ENCODE data around the gene DNAJC30. TPM values are rescaled to one million over a fixed set of nuclear protein-coding genes. Genes with fewer than 3 reads are reported as not detected.

The DNAJC30 gene
- total RNA-seq, 1 donor from 2014 or later, result 10.5 TPM

Small RNA genes lying within 50 kb of the gene (microRNA-seq; reads per million reads assigned to microRNA genes)
- gene MIR4284, result not detected

Other genes starting within 250 kb of the DNAJC30 start
- gene FZD9, start 249.7 kb downstream of the DNAJC30 start, total RNA-seq, result 0.71 TPM
- 66.9 TPM for gene BAZ1B, start 161.2 kb downstream of the DNAJC30 start, total RNA-seq
- 38.6 TPM for gene BCL7B, start 125.8 kb downstream of the DNAJC30 start, total RNA-seq
- gene TBL2, start 104.9 kb downstream of the DNAJC30 start, total RNA-seq, result 27.1 TPM
- 23.8 TPM for gene MLXIPL, start 58.9 kb downstream of the DNAJC30 start, total RNA-seq
- 4.5 TPM for gene VPS37D, start 15.6 kb downstream of the DNAJC30 start, total RNA-seq
- gene BUD23, start 144 bp upstream of the DNAJC30 start, total RNA-seq, result 47.4 TPM
- 7.5 TPM for gene STX1A, start 36.2 kb upstream of the DNAJC30 start, total RNA-seq
- 10.7 TPM for gene ABHD11, start 55.3 kb upstream of the DNAJC30 start, total RNA-seq
- not detected for gene CLDN3, start 86.8 kb upstream of the DNAJC30 start, total RNA-seq
- gene CLDN4, start 147.5 kb upstream of the DNAJC30 start, total RNA-seq, result 0.85 TPM
- 6.2 TPM for gene METTL27, start 159.1 kb upstream of the DNAJC30 start, total RNA-seq
- gene TMEM270, start 177.7 kb upstream of the DNAJC30 start, total RNA-seq, result not detected

All from sciatic nerve (tissue), 1 donor.